Posterior vena cava (tissue), 2 donors: ENCODE measurements around the gene IFI44. TPM values are rescaled to one million over a fixed set of nuclear protein-coding genes. Genes with fewer than 3 reads are reported as not detected.

Source experiments
- DNase-seq: peaks from one replicate; pipeline ENCODE4 v3.0.0-alpha.2; 2020; ENCODE audit warnings: low spot score
- intact Hi-C, 2 donors: fragments of 100-400 bp; cut with DNase I; formaldehyde crosslinking; loops; one replicate each; pipeline versions ENCODE4 v1.14.1 to v1.14.2; 2022 to 2023
- total RNA-seq, 2 donors: library from RNA; stranded (reverse); fragmentation: NEBNext Ultra II Directional; extraction: Animal tissue kit (Norgen Biotek cat#: 25700); gene quantifications; one replicate each; pipeline ENCODE4 v1.2.1, GENCODE V29; 2021
- donor health status: DM: yes; HTN: yes; CAD: no.
- donor health status: DM: yes; HTN: yes; CAD: no.

Gene IFI44
- total RNA-seq, 2 donors from 2014 or later: 32.7 to 51.4 TPM

- peak; percentile 79 for DNase-seq
- intact Hi-C loops: no loop called here
These were observed 2.4 kb upstream of the IFI44 start for GRCh38 chr1:78647238-78647637.

DNA sequence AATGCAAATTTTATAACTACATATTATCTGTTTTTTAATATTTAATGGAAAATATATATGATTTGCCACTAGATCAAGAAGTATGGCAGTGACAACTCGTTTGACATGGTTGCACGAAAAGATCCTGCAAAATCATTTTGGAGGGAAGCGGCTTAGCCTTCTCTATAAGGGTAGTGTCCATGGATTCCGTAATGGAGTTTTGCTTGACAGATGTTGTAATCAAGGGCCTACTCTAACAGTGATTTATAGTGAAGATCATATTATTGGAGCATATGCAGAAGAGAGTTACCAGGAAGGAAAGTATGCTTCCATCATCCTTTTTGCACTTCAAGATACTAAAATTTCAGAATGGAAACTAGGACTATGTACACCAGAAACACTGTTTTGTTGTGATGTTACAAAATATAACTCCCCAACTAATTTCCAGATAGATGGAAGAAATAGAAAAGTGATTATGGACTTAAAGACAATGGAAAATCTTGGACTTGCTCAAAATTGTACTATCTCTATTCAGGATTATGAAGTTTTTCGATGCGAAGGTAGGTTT, 556 bp downstream of the IFI44 start:
- DNase-seq: no peak
- intact Hi-C loops: no loop called here

- intact Hi-C loops: no loop called here
- DNase-seq: peak; percentile 46
These were observed 1.6 kb downstream of the IFI44 start for GRCh38 chr1:78651241-78651640.

DNA sequence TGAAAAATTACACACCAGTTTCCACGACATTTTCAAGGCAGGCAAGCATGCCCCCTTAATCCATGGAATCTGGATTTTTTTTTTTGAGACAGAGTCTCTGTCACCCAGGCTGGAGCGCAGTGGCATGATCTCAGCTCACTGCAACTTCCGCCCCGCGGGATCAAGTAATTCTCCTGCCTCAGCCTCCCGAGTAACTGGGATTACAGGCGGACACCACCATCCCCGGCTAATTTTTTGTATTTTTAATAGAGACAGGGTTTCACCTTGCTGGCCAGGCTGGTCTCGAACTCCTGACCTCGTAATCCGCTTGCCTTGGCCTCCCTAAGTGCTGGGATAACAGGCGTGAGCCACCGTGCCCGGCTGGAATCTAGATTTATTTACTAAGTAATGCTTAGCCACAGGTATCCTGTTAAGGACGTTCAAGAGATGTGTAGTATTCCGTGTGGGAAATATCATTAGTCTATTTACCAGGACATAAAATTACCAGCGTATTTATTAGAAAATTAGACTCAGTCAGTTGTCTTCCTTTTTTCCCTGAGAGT, 2.5 kb downstream of the IFI44 start:
- intact Hi-C loops: no loop called here
- DNase-seq: no peak

DNA sequence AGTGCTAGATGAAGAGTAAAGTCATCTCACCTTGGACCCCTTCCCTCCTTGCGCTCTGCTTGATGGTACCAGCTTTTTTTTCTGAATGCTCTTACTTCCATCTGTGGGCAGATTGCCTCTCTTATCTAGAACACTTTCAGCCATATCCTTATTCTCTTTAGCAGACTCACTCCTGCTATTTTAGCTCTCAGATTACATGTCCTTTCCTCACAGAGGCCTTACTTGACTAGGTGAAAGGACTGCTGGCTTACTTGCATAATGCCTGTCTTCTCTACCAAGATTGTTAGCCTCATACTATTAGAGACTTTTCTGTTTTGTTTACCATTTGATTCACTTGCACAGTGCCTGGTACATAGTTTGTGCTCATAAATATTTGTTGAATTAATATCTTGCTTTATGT, 9.3 kb downstream of the IFI44 start:
- DNase-seq: no peak
- intact Hi-C loops: no loop called here

DNA sequence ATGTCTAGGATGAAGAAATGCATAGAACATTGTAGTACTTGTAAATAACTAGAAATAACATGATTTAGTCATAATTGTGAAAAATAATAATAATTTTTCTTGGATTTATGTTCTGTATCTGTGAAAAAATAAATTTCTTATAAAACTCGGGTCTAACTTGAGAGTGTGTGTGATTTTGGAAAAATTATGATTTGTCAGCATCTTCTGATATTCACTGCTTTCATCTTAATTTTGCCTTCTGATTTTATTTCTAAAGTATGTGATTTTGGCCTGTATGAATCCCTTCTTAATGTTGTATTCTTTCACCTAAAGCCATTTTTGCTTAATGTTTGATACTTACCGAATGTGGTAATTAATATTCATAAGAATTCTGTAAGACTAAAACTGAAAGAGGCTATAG, 14.3 kb downstream of the IFI44 start:
- DNase-seq: no peak
- intact Hi-C loops: no loop called here

DNA sequence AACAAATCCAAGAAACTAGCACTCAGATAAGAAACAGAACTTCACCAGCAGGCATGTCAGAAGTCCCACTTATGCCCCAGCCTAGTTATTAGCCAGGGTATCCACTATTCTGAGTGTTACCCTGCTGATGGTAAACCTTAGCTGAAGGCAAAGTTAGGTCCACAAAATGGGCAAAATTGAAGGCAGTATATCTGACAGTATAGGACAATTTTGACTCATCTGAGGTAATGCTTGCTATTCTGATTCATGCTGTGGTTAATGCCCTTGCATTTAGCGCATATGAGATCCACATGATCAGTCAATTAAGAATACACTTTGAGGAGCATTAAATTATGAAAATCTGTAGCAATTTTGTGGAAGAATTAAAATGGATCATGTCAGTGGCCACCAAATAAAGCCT, 15.1 kb downstream of the IFI44 start:
- intact Hi-C loops: no loop called here

DNA sequence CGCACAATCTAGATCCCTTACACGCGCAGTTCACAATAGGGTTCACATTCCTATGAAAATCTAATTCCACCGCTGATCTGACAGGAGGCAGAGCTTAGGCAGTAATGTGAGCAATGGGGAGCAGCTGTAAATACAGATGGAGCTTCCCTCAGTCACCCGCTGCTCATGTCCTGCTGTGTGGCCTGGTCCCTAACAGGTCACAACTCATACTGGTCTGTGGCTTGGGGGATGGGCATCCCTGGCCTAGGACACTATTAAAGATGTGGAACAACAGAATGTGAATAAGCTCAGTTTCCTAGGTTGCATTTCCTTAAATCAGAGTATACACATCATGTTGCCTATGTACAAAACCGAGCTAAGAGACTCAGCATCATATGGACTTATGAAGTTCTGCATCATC, 16.2 kb downstream of the IFI44 start:
- DNase-seq: no peak
- intact Hi-C loops: no loop called here

More for the DNA sequence above, 15.1 kb downstream of the IFI44 start:
- DNase-seq: no peak

GRCh38 chr1:78667939-78668338, 18.3 kb downstream of the IFI44 start:
- intact Hi-C loops: no loop called here
- no peak for DNase-seq

- intact Hi-C loops: no loop called here
- no peak for DNase-seq
These were observed 18.8 kb downstream of the IFI44 start for GRCh38 chr1:78668427-78668826.

GRCh38 chr1:78672428-78672827, 22.8 kb downstream of the IFI44 start:
- peak; percentile 56 for DNase-seq
- intact Hi-C loops: loop anchor here in 1 of 2 donors (10.0 kb wide), 1 partner anchor 58 kb away; no protein-coding TSS in a partner anchor

- no peak for DNase-seq
- intact Hi-C loops: loop anchor here in 1 of 2 donors (10.0 kb wide), 1 partner anchor 58 kb away; no protein-coding TSS in a partner anchor
These were observed 23.5 kb downstream of the IFI44 start for GRCh38 chr1:78673120-78673519.

- intact Hi-C loops: loop anchor here (5.0 to 10.0 kb wide), 2 partner anchors 59 to 62 kb away; no protein-coding TSS in a partner anchor
- DNase-seq: no peak
These were observed 26.8 kb downstream of the IFI44 start for GRCh38 chr1:78676347-78676982.

GRCh38 chr1:78676993-78677392, 27.4 kb downstream of the IFI44 start:
- DNase-seq: no peak
- intact Hi-C loops: loop anchor here (5.0 to 10.0 kb wide), 2 partner anchors 60 to 62 kb away; no protein-coding TSS in a partner anchor

DNA sequence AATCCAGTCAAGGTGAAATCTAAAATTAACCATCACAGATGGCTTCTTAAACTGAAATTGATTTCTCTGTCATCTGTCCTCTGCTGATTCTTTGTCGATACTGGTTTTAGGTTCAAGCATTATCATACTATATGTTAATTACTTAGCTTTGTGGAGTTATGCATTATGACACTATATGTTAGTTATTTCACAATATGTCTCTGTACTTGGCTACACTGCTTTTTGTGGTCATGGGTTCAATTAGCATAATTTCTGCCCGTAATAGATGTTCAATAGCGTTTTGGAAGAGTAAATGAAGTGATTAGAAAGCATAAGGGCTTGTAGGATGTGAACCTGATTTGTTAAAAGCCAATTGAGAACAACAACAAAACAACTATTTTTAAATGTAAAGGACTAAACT, 28.2 kb downstream of the IFI44 start:
- no peak for DNase-seq
- intact Hi-C loops: loop anchor here (5.0 to 10.0 kb wide), 2 partner anchors 60 to 63 kb away; no protein-coding TSS in a partner anchor

GRCh38 chr1:78678324-78678723, 28.7 kb downstream of the IFI44 start:
- intact Hi-C loops: loop anchor here (5.0 to 10.0 kb wide), 2 partner anchors 61 to 64 kb away; no protein-coding TSS in a partner anchor
- DNase-seq: no peak

DNA sequence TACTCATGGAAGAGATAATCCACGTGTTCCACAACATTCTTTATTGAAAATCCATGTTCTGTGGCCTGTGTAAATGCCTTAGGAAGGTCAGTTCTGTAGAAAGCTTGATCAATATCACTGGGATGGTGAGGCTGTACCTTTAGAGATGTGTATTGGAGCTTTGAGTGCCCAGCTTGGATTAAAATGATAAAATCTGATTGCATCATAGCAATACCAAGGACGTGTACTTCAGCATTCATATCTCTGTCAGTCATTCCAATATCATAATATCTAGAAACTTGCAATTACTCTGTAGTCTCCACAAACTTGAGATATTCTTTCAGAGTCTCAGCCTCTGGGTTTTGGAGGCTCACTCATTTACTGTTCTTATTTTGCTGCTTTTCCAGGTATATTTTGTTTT, 31.6 kb downstream of the IFI44 start:
- intact Hi-C loops: no loop called here
- no peak for DNase-seq

DNA sequence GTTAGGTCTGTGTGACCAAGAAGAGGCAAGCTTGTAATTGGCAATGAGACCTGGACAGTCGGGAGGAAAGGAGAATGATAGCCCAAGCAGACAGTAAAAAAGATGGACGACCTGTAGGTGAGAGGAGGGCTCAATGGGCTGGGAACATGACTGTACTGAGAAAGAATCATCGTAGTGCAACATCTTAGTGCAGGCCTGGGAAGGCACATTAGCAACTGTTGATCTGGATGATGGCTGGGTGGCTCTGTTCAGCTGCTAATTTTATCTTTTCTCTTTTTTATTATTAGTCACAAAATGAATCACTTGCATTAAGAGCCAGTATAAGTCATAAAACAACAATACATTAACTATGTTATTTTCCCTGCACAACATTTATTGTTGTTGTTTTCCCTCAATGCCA, 32.9 kb downstream of the IFI44 start:
- intact Hi-C loops: no loop called here
- no peak for DNase-seq

- no peak for DNase-seq
- intact Hi-C loops: no loop called here
These were observed 33.4 kb downstream of the IFI44 start for GRCh38 chr1:78683079-78683478.

GRCh38 chr1:78687315-78687714, 37.7 kb downstream of the IFI44 start:
- intact Hi-C loops: no loop called here

DNA sequence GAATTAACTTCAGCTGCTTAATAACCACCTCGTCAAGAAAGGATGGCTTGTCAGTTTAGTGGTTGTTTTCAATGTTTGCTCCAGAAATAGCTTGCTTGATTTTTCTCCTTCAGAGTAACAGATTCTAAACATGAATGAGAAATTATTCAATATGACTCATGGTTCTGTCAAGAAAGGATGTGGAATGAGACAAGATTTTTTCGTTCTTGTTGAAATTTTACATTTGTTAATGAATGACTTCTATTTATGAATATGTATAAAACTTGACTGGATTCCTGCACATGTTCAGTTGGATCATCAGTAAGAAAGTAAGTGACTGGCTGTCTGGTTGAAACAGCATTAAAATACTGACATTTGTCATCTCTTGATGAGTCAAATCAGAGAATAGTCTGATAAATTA, 38.3 kb downstream of the IFI44 start:
- intact Hi-C loops: no loop called here
- DNase-seq: no peak

More at GRCh38 chr1:78687315-78687714, 37.7 kb downstream of the IFI44 start:
- no peak for DNase-seq
